K562 (cell line): ENCODE results near the gene JPH2. TPM values are rescaled to one million over a fixed set of nuclear protein-coding genes. Genes with fewer than 3 reads are reported as not detected.

Experiments
- ATAC-seq: fragments of 200-7000 bp; cut with Tn5 transposase; 3 replicates; pipeline ENCODE4 v1.9.1; 2020; ENCODE audit warnings: moderate library complexity
- BruUV-seq: library from RNA; stranded (reverse); fragments of 400-500 nt; replicated peaks from 2 replicates; lab custom pipeline; 2021; lab: Mats Ljungman, UMichigan
- CTCF ChIA-PET: fragments of 300-600 bp; formaldehyde crosslinking; extraction: SDS; loops from one replicate; lab custom pipeline; 2021; ENCODE audit warnings: low intra/inter-chr PET ratio; lab: Yijun Ruan, JAX
- POLR2A ChIA-PET: fragments of 300-600, 350-650 bp; sonication (Branson Sonifier 250); formaldehyde crosslinking; extraction: SDS; loops from one replicate; lab custom pipeline; 2021; ENCODE audit warnings: antibody characterized with exemption, inconsistent platforms; lab: Yijun Ruan, JAX
- DNase-seq, 4 experiments: peaks; one replicate each; pipeline versions ENCODE4 v3.0.0 to v3.0.0-alpha.2; 2011 to 2018; ENCODE audit warnings: low spot score in 3 of 4, mixed read lengths in 3 of 4; ENCODE audit errors: extremely low read depth in 1 of 4
- FAIRE-seq: peaks from 2 replicates; lab custom pipeline; 2011; peaks lifted over from hg19 to GRCh38; lab: Jason Lieb, UNC
- H2AFZ ChIP-seq: 2 replicates; pipeline ENCODE4 v1.6.0; 2011; ENCODE audit warnings: low read depth, low read length, control low read depth, inconsistent platforms
- H3K27ac ChIP-seq: fragments of 200-600 bp; 3 replicates; pipeline ENCODE4 v1.8.0; 2011; ENCODE audit warnings: low read depth, mild to moderate bottlenecking, control low read depth, inconsistent platforms, low read length, moderate library complexity, mixed read lengths; ENCODE audit errors: extremely low read depth
- H3K27me3 ChIP-seq, 2 experiments: fragments of 300-600 bp in 1 of 2; 2 replicates in 1 of 2; 3 replicates in 1 of 2; pipeline versions ENCODE4 v1.6.0 to v1.8.0; 2011; ENCODE audit warnings: inconsistent platforms in 2 of 2, low read length in 2 of 2, mild to moderate bottlenecking in 1 of 2, mixed read lengths in 1 of 2, moderate library complexity in 1 of 2; ENCODE audit not compliant: control insufficient read depth in 2 of 2, insufficient read depth in 2 of 2
- H3K36me3 ChIP-seq: fragments of 300-600 bp; 3 replicates; pipeline ENCODE4 v1.8.0; 2011; ENCODE audit warnings: mild to moderate bottlenecking, low read length, inconsistent platforms; ENCODE audit not compliant: control insufficient read depth, insufficient read depth
- H3K4me1 ChIP-seq, 2 experiments: fragments of 200-600 bp in 1 of 2; replicated peaks in 1 of 2; 2 replicates in 1 of 2; 3 replicates in 1 of 2; pipeline versions ENCODE4 v1.5.1 to v1.8.0; 2011; ENCODE audit warnings: inconsistent platforms in 2 of 2, low read length in 2 of 2, mild to moderate bottlenecking in 1 of 2, mixed read lengths in 1 of 2, moderate library complexity in 1 of 2; ENCODE audit not compliant: control insufficient read depth in 2 of 2, insufficient read depth in 2 of 2
- H3K4me2 ChIP-seq: 2 replicates; pipeline ENCODE4 v1.6.1; 2011; ENCODE audit warnings: low read length, control low read depth, inconsistent platforms, mixed read lengths; ENCODE audit not compliant: insufficient read depth
- H3K4me3 ChIP-seq: fragments of 200-600 bp; sonication (generic), shearing (Covaris generic); 2 replicates; pipeline ENCODE4 v1.5.1; 2016; ENCODE audit warnings: control low read depth, inconsistent platforms
- H3K79me2 ChIP-seq: fragments of 200-600 bp; 3 replicates; pipeline ENCODE4 v1.8.0; 2011; ENCODE audit warnings: low read length, inconsistent platforms; ENCODE audit not compliant: control insufficient read depth, insufficient read depth
- H3K9ac ChIP-seq, 2 experiments: 2 replicates each; pipeline versions ENCODE4 v1.6.0 to v1.6.1; 2011; ENCODE audit warnings: low read depth in 2 of 2, low read length in 2 of 2, control low read depth in 1 of 2, inconsistent platforms in 1 of 2, mild to moderate bottlenecking in 1 of 2, mixed read lengths in 1 of 2; ENCODE audit not compliant: insufficient read depth in 1 of 2
- H3K9me1 ChIP-seq: one replicate; pipeline ENCODE4 v1.6.0; 2011; ENCODE audit warnings: inconsistent platforms, mild to moderate bottlenecking, low read length, moderate library complexity; ENCODE audit not compliant: control insufficient read depth, insufficient read depth
- H3K9me3 ChIP-seq: replicated peaks from 2 replicates; pipeline ENCODE4 v1.5.1; 2011; ENCODE audit warnings: low read depth, low read length, inconsistent platforms; ENCODE audit not compliant: control insufficient read depth, insufficient read depth
- H4K20me1 ChIP-seq: replicated peaks from 2 replicates; pipeline ENCODE4 v1.6.1; 2011; ENCODE audit warnings: low read length, inconsistent platforms, mixed read lengths; ENCODE audit not compliant: control insufficient read depth, insufficient read depth
- FOXJ3 ChIP-seq: sonication (generic); formaldehyde crosslinking; IDR thresholded peaks from 2 replicates; pipeline ENCODE4 v1.4.0; 2020; ENCODE audit warnings: mild to moderate bottlenecking, missing genetic modification reagents
- HDAC2 ChIP-seq: fragments of 450-650 bp; IDR thresholded peaks from 2 replicates; pipeline ENCODE4 v1.6.1; 2016; ENCODE audit warnings: mild to moderate bottlenecking
- NBN ChIP-seq: fragments of 450-650 bp; IDR thresholded peaks from 2 replicates; pipeline ENCODE4 v1.6.1; 2016; ENCODE audit warnings: low read depth, mild to moderate bottlenecking
- NCOA4 ChIP-seq: fragments of 450-650 bp; IDR thresholded peaks from 2 replicates; pipeline ENCODE4 v1.6.1; 2018; ENCODE audit warnings: mild to moderate bottlenecking; ENCODE audit not compliant: partially characterized antibody
- NEUROD1 ChIP-seq: fragments of 150-350 bp; IDR thresholded peaks from 2 replicates; pipeline ENCODE4 v1.6.1; 2014; ENCODE audit warnings: borderline replicate concordance, low read length, low read depth; ENCODE audit not compliant: partially characterized antibody
- NRF1 ChIP-seq, 2 experiments: fragments of 450-650 bp; IDR thresholded peaks in 1 of 2; conservative IDR thresholded peaks in 1 of 2; 2 replicates each; pipeline ENCODE4 v1.6.1; 2014; ENCODE audit warnings: mild to moderate bottlenecking in 2 of 2
- RBBP5 ChIP-seq: fragments of 200-600 bp; sonication (generic); IDR thresholded peaks from 2 replicates; pipeline ENCODE4 v1.6.1; 2012; ENCODE audit warnings: borderline replicate concordance, mild to moderate bottlenecking, low read length, control low read depth, inconsistent platforms; ENCODE audit not compliant: insufficient read depth, poor library complexity, severe bottlenecking
- RBM34 ChIP-seq: fragments of 200-400 bp; formaldehyde crosslinking; IDR thresholded peaks from 2 replicates; pipeline ENCODE4 v1.6.1; 2018; ENCODE audit warnings: low read length, borderline replicate concordance; ENCODE audit not compliant: insufficient read depth
- SUPT5H ChIP-seq: fragments of 450-650 bp; IDR thresholded peaks from 2 replicates; pipeline ENCODE4 v1.6.1; 2016
- ZNF121 ChIP-seq: sonication (generic); formaldehyde crosslinking; conservative IDR thresholded peaks from 2 replicates; pipeline ENCODE4 v1.8.0; 2022; ENCODE audit warnings: missing genetic modification reagents
- ZNF347 ChIP-seq: fragments of 450-650 bp; formaldehyde crosslinking; IDR thresholded peaks from 2 replicates; pipeline ENCODE4 v1.4.0; 2020; ENCODE audit warnings: low read depth, mild to moderate bottlenecking, moderate library complexity
- WGBS: fragments of 100-300 bp; shearing (Covaris generic); methylation state at CpG from one replicate; pipeline ENCODE4 v1.1.6; 2016; ENCODE audit warnings: low coverage, mixed read lengths; ENCODE audit not compliant: insufficient coverage; ENCODE audit errors: missing lambda C conversion rate; 5-methylcytosine and 5-hydroxymethylcytosine counted together
- in situ Hi-C: fragments of 300-500 bp; cut with MboI; formaldehyde crosslinking; loops from 4 replicates; pipeline ENCODE4 v1.15.0; 2018; ENCODE audit warnings: inconsistent platforms, mixed read lengths
- intact Hi-C: fragments of 100-400 bp; cut with micrococcal nuclease; formaldehyde crosslinking; loops from 2 replicates; pipeline ENCODE4 v1.14.2; 2022
- polyA plus RNA-seq, 8 experiments: library from polyadenylated mRNA; depleted of rRNA in 4 of 8; stranded (reverse) in 5 of 8; unstranded in 3 of 8; fragments of >200 nt; fragmentation: Nextera tagmentation in 2 of 8; fragmentation: Illumina TruSeq in 1 of 8; extraction: Ambion mirVana in 2 of 8; extraction: Trizol in 1 of 8; gene quantifications; 2 replicates each; pipeline versions ENCODE4 v1.2.1 to v1.2.3, GENCODE V29; 2011 to 2014; ENCODE audit warnings: inconsistent platforms in 1 of 8, missing spikeins in 1 of 8
- total RNA-seq, 7 experiments: library from RNA; depleted of rRNA in 6 of 7; stranded (reverse); fragments of >200 nt in 6 of 7; fragmentation: Illumina TruSeq in 2 of 7; extraction: Trizol in 2 of 7; gene quantifications; 2 replicates each; pipeline versions ENCODE4 v1.2.1 to v1.2.3, GENCODE V29; 2011 to 2021; ENCODE audit warnings: low replicate concordance in 1 of 7
- TF ChIP-seq, protein P1 (sequence below), 2 experiments: fragments of 450-650 bp; formaldehyde crosslinking in 1 of 2; IDR thresholded peaks; 2 replicates each; pipeline versions ENCODE4 v1.4.0 to v1.6.1; 2014 to 2020; ENCODE audit warnings: mild to moderate bottlenecking in 2 of 2, borderline replicate concordance in 1 of 2, low read depth in 1 of 2
- TF ChIP-seq, protein P2 (sequence below), 2 experiments: fragments of 450-650 bp in 1 of 2; sonication (generic) in 1 of 2; formaldehyde crosslinking in 1 of 2; IDR thresholded peaks in 1 of 2; conservative IDR thresholded peaks in 1 of 2; 2 replicates each; pipeline versions ENCODE4 v1.6.1 to v1.8.1; 2016 to 2023; ENCODE audit warnings: mild to moderate bottlenecking in 2 of 2, moderate library complexity in 2 of 2, inconsistent platforms in 1 of 2, missing genetic modification reagents in 1 of 2

The JPH2 gene
- total and polyA plus RNA-seq, 9 of the 15 experiments (the other 6 are each of a cell fraction or from before 2014, with no cell fraction given): not detected

DNA sequence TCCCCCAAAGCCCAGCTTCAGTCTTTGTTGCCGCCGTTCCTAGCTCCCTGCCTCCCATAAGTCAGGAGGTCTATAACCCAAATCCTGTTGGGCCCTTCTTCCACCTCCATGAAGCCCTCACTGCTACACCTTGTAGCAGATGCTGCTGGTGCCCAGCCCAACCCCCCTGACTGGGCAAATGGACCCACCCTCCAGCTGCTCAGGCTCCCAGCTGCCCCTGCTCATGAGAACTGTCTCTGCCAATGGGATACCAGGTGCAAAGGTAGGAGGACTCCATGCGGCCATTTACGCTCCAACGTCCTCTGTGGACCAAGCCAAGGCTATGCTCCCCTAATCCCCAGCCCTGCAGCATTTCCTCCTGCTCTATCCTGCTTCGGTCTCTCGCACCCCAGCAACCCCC, 71.8 kb downstream of the JPH2 start:
- H3K9me3 ChIP-seq: no peaks in the 10 kb centered on the region
- H3K27me3 ChIP-seq: peaks cover 13 to 57% of the 10 kb centered on the region in 2 experiments
- DNase-seq (no peak), ATAC-seq (no peak), FAIRE-seq (no peak)
- H3K79me2 ChIP-seq: no peaks in the 10 kb centered on the region
- no TSS peak for BruUV-seq
- H3K4me1 ChIP-seq: peaks cover 0 to 9% of the 10 kb centered on the region in 2 experiments; a peak in 2 of 5 replicates
- H4K20me1 ChIP-seq: peaks cover 13% of the 10 kb centered on the region
- ChIA-PET POLR2A (no interaction called here), CTCF (no interaction called here)
- 3% methylated on average over 5 of the region's 7 CpGs for WGBS
- H2AFZ ChIP-seq: no peak overlapping the region
- no peak overlapping the region for H3K4me2 ChIP-seq
- H3K9me1 ChIP-seq: no peaks in the 10 kb centered on the region
- in situ Hi-C loops (loop anchor here (5.0 kb wide), 2 partner anchors 72 to 267 kb away; partner anchors contain the start of gene JPH2), intact Hi-C loops (loop anchor here (10.0 kb wide), 1 partner anchor 350 kb away; no protein-coding TSS in a partner anchor)
- TF ChIP-seq, protein P1, sequence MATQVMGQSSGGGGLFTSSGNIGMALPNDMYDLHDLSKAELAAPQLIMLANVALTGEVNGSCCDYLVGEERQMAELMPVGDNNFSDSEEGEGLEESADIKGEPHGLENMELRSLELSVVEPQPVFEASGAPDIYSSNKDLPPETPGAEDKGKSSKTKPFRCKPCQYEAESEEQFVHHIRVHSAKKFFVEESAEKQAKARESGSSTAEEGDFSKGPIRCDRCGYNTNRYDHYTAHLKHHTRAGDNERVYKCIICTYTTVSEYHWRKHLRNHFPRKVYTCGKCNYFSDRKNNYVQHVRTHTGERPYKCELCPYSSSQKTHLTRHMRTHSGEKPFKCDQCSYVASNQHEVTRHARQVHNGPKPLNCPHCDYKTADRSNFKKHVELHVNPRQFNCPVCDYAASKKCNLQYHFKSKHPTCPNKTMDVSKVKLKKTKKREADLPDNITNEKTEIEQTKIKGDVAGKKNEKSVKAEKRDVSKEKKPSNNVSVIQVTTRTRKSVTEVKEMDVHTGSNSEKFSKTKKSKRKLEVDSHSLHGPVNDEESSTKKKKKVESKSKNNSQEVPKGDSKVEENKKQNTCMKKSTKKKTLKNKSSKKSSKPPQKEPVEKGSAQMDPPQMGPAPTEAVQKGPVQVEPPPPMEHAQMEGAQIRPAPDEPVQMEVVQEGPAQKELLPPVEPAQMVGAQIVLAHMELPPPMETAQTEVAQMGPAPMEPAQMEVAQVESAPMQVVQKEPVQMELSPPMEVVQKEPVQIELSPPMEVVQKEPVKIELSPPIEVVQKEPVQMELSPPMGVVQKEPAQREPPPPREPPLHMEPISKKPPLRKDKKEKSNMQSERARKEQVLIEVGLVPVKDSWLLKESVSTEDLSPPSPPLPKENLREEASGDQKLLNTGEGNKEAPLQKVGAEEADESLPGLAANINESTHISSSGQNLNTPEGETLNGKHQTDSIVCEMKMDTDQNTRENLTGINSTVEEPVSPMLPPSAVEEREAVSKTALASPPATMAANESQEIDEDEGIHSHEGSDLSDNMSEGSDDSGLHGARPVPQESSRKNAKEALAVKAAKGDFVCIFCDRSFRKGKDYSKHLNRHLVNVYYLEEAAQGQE (IDR thresholded peaks at IDR 0.05; ENCODE audit: borderline replicate concordance): no peak
- TF ChIP-seq, protein P1 (CRISPR knock-in tag; IDR thresholded peaks at IDR 0.05; ENCODE audit: low read depth): no peak
- TF ChIP-seq ZNF121: no peak
- TF ChIP-seq HDAC2: no peak
- TF ChIP-seq RBBP5: no peak
- TF ChIP-seq SUPT5H: no peak
- TF ChIP-seq NBN: no peak
- no peak for TF ChIP-seq NCOA4
- TF ChIP-seq FOXJ3 (CRISPR knock-in tag): no peak
- no peak for TF ChIP-seq ZNF347 (CRISPR knock-in tag)
- TF ChIP-seq, protein P2, sequence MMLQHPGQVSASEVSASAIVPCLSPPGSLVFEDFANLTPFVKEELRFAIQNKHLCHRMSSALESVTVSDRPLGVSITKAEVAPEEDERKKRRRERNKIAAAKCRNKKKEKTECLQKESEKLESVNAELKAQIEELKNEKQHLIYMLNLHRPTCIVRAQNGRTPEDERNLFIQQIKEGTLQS (IDR thresholded peaks at IDR 0.05): no peak
- TF ChIP-seq, protein P2 (CRISPR knock-in tag; conservative IDR thresholded peaks at IDR 0.05): no peak
- TF ChIP-seq NRF1 (conservative IDR thresholded peaks at IDR 0.05 in 1 of 2, IDR thresholded peaks at IDR 0.05 in 1 of 2): no peak
- TF ChIP-seq RBM34: no peak
- TF ChIP-seq NEUROD1: no peak
- no peaks in the 10 kb centered on the region for H3K36me3 ChIP-seq
- H3K9ac ChIP-seq: no peak overlapping the region
- H3K27ac ChIP-seq: no peak overlapping the region
- no peak overlapping the region for H3K4me3 ChIP-seq
